Measurements from ENCODE around the gene TJAP1. TPM values are rescaled to one million over a fixed set of nuclear protein-coding genes. Genes with fewer than 3 reads are reported as not detected.

Gene TJAP1
- total and polyA plus RNA-seq, 2 donors (not counting 3 experiments of a cell fraction or from before 2014, with no cell fraction given), result 28.4 to 31.8 TPM

- Histone ChIP-seq H3K9ac (replicated peaks; ENCODE audit: extremely low read depth, insufficient read depth, low read length) (no peak overlapping the region), H3K27ac (ENCODE audit: insufficient read depth, low read depth, low read length) (no peak overlapping the region), H2AFZ (ENCODE audit: low read depth, low read length) (no peak overlapping the region), H3K79me2 (ENCODE audit: control insufficient read depth, insufficient read depth, low read length) (no peaks in the 10 kb centered on the region), H3K4me2 (ENCODE audit: insufficient read depth, low read length) (no peak overlapping the region), H3K4me3 (replicated peaks in 1 of 3; ENCODE audit: insufficient read depth in 1 of 3, low read depth in 1 of 3, low read length in 3 of 3) (no peak overlapping the region), H3K27me3 (ENCODE audit: control insufficient read depth in 2 of 2, insufficient read depth in 2 of 2, low read length in 2 of 2) (peaks cover 8 to 9% of the 10 kb centered on the region in 2 experiments), H4K20me1 (replicated peaks; ENCODE audit: control insufficient read depth, extremely low read depth, insufficient read depth, low read length) (no peaks in the 10 kb centered on the region), H3K9me3 (replicated peaks; ENCODE audit: control insufficient read depth, insufficient read depth, low read length) (no peaks in the 10 kb centered on the region), H3K36me3 (ENCODE audit: control insufficient read depth in 2 of 2, extremely low read depth in 1 of 2, insufficient read depth in 2 of 2, low read length in 2 of 2) (no peaks in the 10 kb centered on the region), H3K9me1 (replicated peaks; ENCODE audit: control insufficient read depth, extremely low read depth, insufficient read depth, low read length) (no peaks in the 10 kb centered on the region), H3K4me1 (ENCODE audit: control insufficient read depth, extremely low read depth, insufficient read depth, low read length) (no peaks in the 10 kb centered on the region)
- ChIA-PET CTCF (interaction anchor here (1.0 kb wide), 1 partner anchor 15 kb away, joined by 3 read pairs; the partner anchor contains the start of gene DLK2), POLR2A (no interaction called here)
- no peak for FAIRE-seq
- no peak for DNase-seq (ENCODE audit: low read depth, low spot score)
- BruUV-seq (replicated peaks), result no TSS peak
- intact Hi-C loops (cut with micrococcal nuclease), result no loop called here
- dilution Hi-C loops (cut with MboI; ENCODE audit: extremely low pct_ligation_motif_present, low sequenced_read_pairs), result no loop called here
- TF ChIP-seq POLR2A (IDR thresholded peaks at IDR 0.05; ENCODE audit: low read depth, low read length), result no peak
- TF ChIP-seq MYC (IDR thresholded peaks at IDR 0.05; ENCODE audit: low read depth, low read length), result no peak
- no peak for TF ChIP-seq JUN (IDR thresholded peaks at IDR 0.05; ENCODE audit: borderline replicate concordance, insufficient read depth, insufficient read length, low read depth)
- TF ChIP-seq CTCF (IDR thresholded peaks at IDR 0.05; ENCODE audit: extremely low read depth in 1 of 2, insufficient read depth in 1 of 2, low read depth in 1 of 2, low read length in 2 of 2), result no peak
- no peak for TF ChIP-seq EZH2 (IDR thresholded peaks at IDR 0.05; ENCODE audit: borderline replicate concordance, low read depth, low read length, severe bottlenecking)
- TF ChIP-seq, protein P1, sequence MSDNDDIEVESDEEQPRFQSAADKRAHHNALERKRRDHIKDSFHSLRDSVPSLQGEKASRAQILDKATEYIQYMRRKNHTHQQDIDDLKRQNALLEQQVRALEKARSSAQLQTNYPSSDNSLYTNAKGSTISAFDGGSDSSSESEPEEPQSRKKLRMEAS (IDR thresholded peaks at IDR 0.05; ENCODE audit: insufficient read depth, insufficient read length), result no peak
- no peak for TF ChIP-seq GATA2 (IDR thresholded peaks at IDR 0.05; ENCODE audit: insufficient read depth, insufficient read length, low read depth, low read length)
- no peak for TF ChIP-seq POLR2AphosphoS5 (IDR thresholded peaks at IDR 0.05; ENCODE audit: insufficient read depth, low read depth, low read length)
- no peak for TF ChIP-seq FOS (IDR thresholded peaks at IDR 0.05; ENCODE audit: borderline replicate concordance, insufficient read depth, low read length)
These were observed 7.4 kb upstream of the TJAP1 start for GRCh38 chr6:43469947-43470346.
